Right renal cortex interstitium (tissue), 3 donors: ENCODE results near the gene C10orf67. TPM values are rescaled to one million over a fixed set of nuclear protein-coding genes. Genes with fewer than 3 reads are reported as not detected.
"Not testable (repeated sequence)": the region's sequence is repeated elsewhere in the genome, so short reads cannot be mapped to it uniquely, and the experiment has no call there.

ENCODE experiments used
- DNase-seq, 3 donors: peaks; one replicate each; pipeline ENCODE4 v3.0.0-alpha.2; 2013; ENCODE audit warnings: low read depth in 3 of 3, low spot score in 2 of 3
- polyA plus RNA-seq, 3 donors: library from polyadenylated mRNA; unstranded; fragments of 120-200 nt; gene quantifications; one replicate each; pipeline ENCODE4 v1.2.1, GENCODE V29; 2013; ENCODE audit not compliant: insufficient read length in 3 of 3

The C10orf67 gene
- polyA plus RNA-seq, 3 donors: 1.9 to 2.4 (median 2.3) TPM

GRCh38 chr10:23281044-23281433 lies 63.6 kb downstream of the C10orf67 start:
- no peak for DNase-seq

- DNase-seq: no peak
Measured at GRCh38 chr10:23280419-23281043, 64.1 kb downstream of the C10orf67 start.

- no peak for DNase-seq
Measured at GRCh38 chr10:23275355-23275754, 69.2 kb downstream of the C10orf67 start.

GRCh38 chr10:23274179-23274578 lies 70.4 kb downstream of the C10orf67 start:
- not testable (repeated sequence) for DNase-seq

- DNase-seq: no peak
Measured at GRCh38 chr10:23270531-23270930, 74.1 kb downstream of the C10orf67 start.

GRCh38 chr10:23263441-23264164 lies 81.0 kb downstream of the C10orf67 start:
- DNase-seq: no peak

GRCh38 chr10:23262928-23263327 lies 81.7 kb downstream of the C10orf67 start:
- DNase-seq: no peak

- DNase-seq: no peak
Measured at GRCh38 chr10:23258516-23258915, 86.1 kb downstream of the C10orf67 start.

- DNase-seq: peak in 1 of 3 donors; percentile 10
Measured at GRCh38 chr10:23253780-23254179, 90.8 kb downstream of the C10orf67 start.

- DNase-seq: not testable (repeated sequence)
Measured at GRCh38 chr10:23252859-23253258, 91.7 kb downstream of the C10orf67 start.

- DNase-seq: not testable (repeated sequence)
Measured at GRCh38 chr10:23241779-23242178, 102.8 kb downstream of the C10orf67 start.

GRCh38 chr10:23238015-23238414 lies 106.6 kb downstream of the C10orf67 start:
- no peak for DNase-seq

GRCh38 chr10:23230582-23230981 lies 114.0 kb downstream of the C10orf67 start:
- no peak for DNase-seq

GRCh38 chr10:23217471-23217870 lies 127.1 kb downstream of the C10orf67 start:
- no peak for DNase-seq

- no peak for DNase-seq
Measured at GRCh38 chr10:23205972-23206642, 138.5 kb downstream of the C10orf67 start.

- DNase-seq: no peak
Measured at GRCh38 chr10:23204773-23205172, 139.8 kb downstream of the C10orf67 start.

GRCh38 chr10:23203369-23204325 lies 140.9 kb downstream of the C10orf67 start:
- no peak for DNase-seq

- no peak for DNase-seq
Measured at GRCh38 chr10:23202779-23203178, 141.8 kb downstream of the C10orf67 start.

GRCh38 chr10:23201837-23202236 lies 142.8 kb downstream of the C10orf67 start:
- no peak for DNase-seq

- DNase-seq: no peak
Measured at GRCh38 chr10:23200997-23201652, 143.5 kb downstream of the C10orf67 start.
